C4-2B (cell line): Measurements from ENCODE around the gene ADAM10.

Experiments used
- ZFX ChIP-seq: fragments of 450-650 bp; IDR thresholded peaks from 2 replicates; pipeline ENCODE4 v1.6.1; 2017
- TF ChIP-seq, protein P1 (sequence below): fragments of 450-650 bp; conservative IDR thresholded peaks from 2 replicates; pipeline ENCODE4 v1.5.1; 2017; ENCODE audit warnings: mild to moderate bottlenecking

DNA sequence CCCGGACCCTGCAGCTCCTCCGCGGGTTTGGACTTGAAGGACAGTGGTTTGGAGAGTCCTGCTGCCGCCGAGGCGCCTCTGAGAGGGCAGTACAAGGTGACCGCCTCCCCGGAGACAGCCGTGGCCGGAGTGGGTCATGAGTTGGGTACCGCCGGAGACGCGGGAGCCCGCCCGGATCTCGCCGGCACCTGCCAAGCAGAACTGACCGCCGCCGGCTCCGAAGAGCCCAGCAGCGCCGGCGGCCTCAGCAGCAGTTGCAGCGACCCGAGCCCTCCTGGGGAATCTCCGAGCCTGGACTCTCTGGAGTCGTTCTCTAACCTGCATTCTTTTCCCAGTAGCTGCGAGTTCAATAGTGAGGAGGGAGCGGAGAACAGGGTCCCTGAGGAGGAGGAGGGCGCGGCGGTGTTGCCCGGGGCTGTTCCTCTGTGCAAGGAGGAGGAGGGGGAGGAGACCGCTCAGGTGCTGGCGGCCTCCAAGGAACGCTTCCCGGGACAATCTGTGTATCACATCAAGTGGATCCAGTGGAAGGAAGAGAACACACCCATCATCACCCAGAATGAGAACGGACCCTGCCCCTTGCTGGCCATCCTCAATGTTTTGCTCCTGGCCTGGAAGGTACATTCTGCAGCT is 22.2 kb upstream of the ADAM10 start:
- TF ChIP-seq, protein P1, sequence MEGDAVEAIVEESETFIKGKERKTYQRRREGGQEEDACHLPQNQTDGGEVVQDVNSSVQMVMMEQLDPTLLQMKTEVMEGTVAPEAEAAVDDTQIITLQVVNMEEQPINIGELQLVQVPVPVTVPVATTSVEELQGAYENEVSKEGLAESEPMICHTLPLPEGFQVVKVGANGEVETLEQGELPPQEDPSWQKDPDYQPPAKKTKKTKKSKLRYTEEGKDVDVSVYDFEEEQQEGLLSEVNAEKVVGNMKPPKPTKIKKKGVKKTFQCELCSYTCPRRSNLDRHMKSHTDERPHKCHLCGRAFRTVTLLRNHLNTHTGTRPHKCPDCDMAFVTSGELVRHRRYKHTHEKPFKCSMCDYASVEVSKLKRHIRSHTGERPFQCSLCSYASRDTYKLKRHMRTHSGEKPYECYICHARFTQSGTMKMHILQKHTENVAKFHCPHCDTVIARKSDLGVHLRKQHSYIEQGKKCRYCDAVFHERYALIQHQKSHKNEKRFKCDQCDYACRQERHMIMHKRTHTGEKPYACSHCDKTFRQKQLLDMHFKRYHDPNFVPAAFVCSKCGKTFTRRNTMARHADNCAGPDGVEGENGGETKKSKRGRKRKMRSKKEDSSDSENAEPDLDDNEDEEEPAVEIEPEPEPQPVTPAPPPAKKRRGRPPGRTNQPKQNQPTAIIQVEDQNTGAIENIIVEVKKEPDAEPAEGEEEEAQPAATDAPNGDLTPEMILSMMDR, result no peak
- no peak for TF ChIP-seq ZFX
